GM23338 (cell line): Measurements from ENCODE around the gene KLHL25. TPM values are rescaled to one million over a fixed set of nuclear protein-coding genes. Genes with fewer than 3 reads are reported as not detected.

Source experiments
- ATAC-seq: fragments of 200-7000 bp; cut with Tn5 transposase; 3 replicates; pipeline ENCODE4 v1.9.1; 2020
- DNase-seq: peaks from one replicate; pipeline ENCODE4 v3.0.0-alpha.2; 2015; ENCODE audit warnings: low spot score
- H2AFZ ChIP-seq: fragments of 200-600 bp; sonication (generic); 2 replicates; pipeline ENCODE4 v1.8.0; 2016; ENCODE audit warnings: antibody characterized with exemption, mild to moderate bottlenecking, moderate library complexity
- H3F3A ChIP-seq: fragments of 200-600 bp; sonication (generic); replicated peaks from 2 replicates; pipeline ENCODE4 v1.8.0; 2017; ENCODE audit warnings: antibody characterized with exemption, mixed run types, low read depth
- H3K27ac ChIP-seq: fragments of 200-600 bp; sonication (generic); 2 replicates; pipeline ENCODE4 v1.6.1; 2016; ENCODE audit warnings: low read depth
- H3K27me3 ChIP-seq: fragments of 200-600 bp; sonication (generic); 2 replicates; pipeline ENCODE4 v1.8.0; 2016; ENCODE audit warnings: mild to moderate bottlenecking, mixed run types, moderate library complexity; ENCODE audit not compliant: insufficient read depth
- H3K36me3 ChIP-seq: fragments of 200-600 bp; sonication (generic); 2 replicates; pipeline ENCODE4 v1.8.0; 2016; ENCODE audit warnings: mild to moderate bottlenecking; ENCODE audit not compliant: insufficient read depth
- H3K4me1 ChIP-seq: fragments of 200-600 bp; sonication (generic); 2 replicates; pipeline ENCODE4 v1.8.0; 2016; ENCODE audit warnings: mild to moderate bottlenecking, moderate library complexity; ENCODE audit not compliant: insufficient read depth
- H3K4me2 ChIP-seq: fragments of 200-600 bp; sonication (generic); 2 replicates; pipeline ENCODE4 v1.7.1; 2017; ENCODE audit warnings: mixed run types
- H3K4me3 ChIP-seq: fragments of 200-600 bp; sonication (generic); 2 replicates; pipeline ENCODE4 v1.6.1; 2016; ENCODE audit warnings: mixed run types
- H3K79me2 ChIP-seq: fragments of 200-600 bp; sonication (generic); replicated peaks from 2 replicates; pipeline ENCODE4 v1.8.0; 2017; ENCODE audit warnings: mild to moderate bottlenecking; ENCODE audit not compliant: insufficient read depth
- H3K9me2 ChIP-seq: fragments of 200-600 bp; sonication (generic); 2 replicates; pipeline ENCODE4 v1.8.0; 2017; ENCODE audit not compliant: insufficient read depth
- H4K20me1 ChIP-seq: fragments of 200-600 bp; sonication (generic); replicated peaks from 2 replicates; pipeline ENCODE4 v1.8.0; 2017; ENCODE audit warnings: mild to moderate bottlenecking; ENCODE audit not compliant: insufficient read depth
- H3K27ac Mint-ChIP-seq: 2 replicates; pipeline ENCODE4 v1.8.0; 2020; ENCODE audit warnings: inconsistent platforms, mild to moderate bottlenecking, moderate library complexity, mixed read lengths
- H3K27me3 Mint-ChIP-seq: 3 replicates; pipeline ENCODE4 v1.8.0; 2022; ENCODE audit warnings: low read depth, mild to moderate bottlenecking, moderate library complexity, mixed read lengths, inconsistent platforms; ENCODE audit not compliant: insufficient read depth, poor library complexity
- H3K36me3 Mint-ChIP-seq: 3 replicates; pipeline ENCODE4 v1.8.0; 2021; ENCODE audit warnings: low read depth, mild to moderate bottlenecking, inconsistent platforms, moderate library complexity, mixed read lengths
- H3K4me1 Mint-ChIP-seq: 3 replicates; pipeline ENCODE4 v1.8.0; 2020; ENCODE audit warnings: mild to moderate bottlenecking, inconsistent platforms, mixed read lengths
- H3K4me3 Mint-ChIP-seq: 3 replicates; pipeline ENCODE4 v1.8.0; 2021; ENCODE audit warnings: moderate library complexity, mild to moderate bottlenecking, inconsistent platforms, mixed read lengths
- H3K9me3 Mint-ChIP-seq: 3 replicates; pipeline ENCODE4 v1.8.0; 2020; ENCODE audit warnings: moderate library complexity, mild to moderate bottlenecking, inconsistent platforms, mixed read lengths
- ZNF462 ChIP-seq: fragments of 250-450 bp; sonication (Bioruptor Pico); IDR thresholded peaks from 2 replicates; pipeline ENCODE4 v1.5.0; 2020; ENCODE audit warnings: mild to moderate bottlenecking, moderate library complexity
- polyA plus RNA-seq: library from polyadenylated mRNA; unstranded; fragments of >200 nt; fragmentation: Nextera tagmentation; extraction: Ambion mirVana; gene quantifications from 2 replicates; pipeline ENCODE4 v1.2.1, GENCODE V29; 2016
- total RNA-seq: library from RNA; depleted of rRNA; stranded (reverse); fragments of >200 nt; shearing (Covaris generic); gene quantifications from 2 replicates; pipeline ENCODE4 v1.2.3, GENCODE V29; 2014
- TF ChIP-seq, protein P1 (sequence below): IDR thresholded peaks from 2 replicates; pipeline ENCODE4 v1.6.1; 2016; ENCODE audit warnings: antibody characterized with exemption

The KLHL25 gene
- total and polyA plus RNA-seq, 2 experiments from 2014 or later: 5.2 to 28.5 TPM

DNA sequence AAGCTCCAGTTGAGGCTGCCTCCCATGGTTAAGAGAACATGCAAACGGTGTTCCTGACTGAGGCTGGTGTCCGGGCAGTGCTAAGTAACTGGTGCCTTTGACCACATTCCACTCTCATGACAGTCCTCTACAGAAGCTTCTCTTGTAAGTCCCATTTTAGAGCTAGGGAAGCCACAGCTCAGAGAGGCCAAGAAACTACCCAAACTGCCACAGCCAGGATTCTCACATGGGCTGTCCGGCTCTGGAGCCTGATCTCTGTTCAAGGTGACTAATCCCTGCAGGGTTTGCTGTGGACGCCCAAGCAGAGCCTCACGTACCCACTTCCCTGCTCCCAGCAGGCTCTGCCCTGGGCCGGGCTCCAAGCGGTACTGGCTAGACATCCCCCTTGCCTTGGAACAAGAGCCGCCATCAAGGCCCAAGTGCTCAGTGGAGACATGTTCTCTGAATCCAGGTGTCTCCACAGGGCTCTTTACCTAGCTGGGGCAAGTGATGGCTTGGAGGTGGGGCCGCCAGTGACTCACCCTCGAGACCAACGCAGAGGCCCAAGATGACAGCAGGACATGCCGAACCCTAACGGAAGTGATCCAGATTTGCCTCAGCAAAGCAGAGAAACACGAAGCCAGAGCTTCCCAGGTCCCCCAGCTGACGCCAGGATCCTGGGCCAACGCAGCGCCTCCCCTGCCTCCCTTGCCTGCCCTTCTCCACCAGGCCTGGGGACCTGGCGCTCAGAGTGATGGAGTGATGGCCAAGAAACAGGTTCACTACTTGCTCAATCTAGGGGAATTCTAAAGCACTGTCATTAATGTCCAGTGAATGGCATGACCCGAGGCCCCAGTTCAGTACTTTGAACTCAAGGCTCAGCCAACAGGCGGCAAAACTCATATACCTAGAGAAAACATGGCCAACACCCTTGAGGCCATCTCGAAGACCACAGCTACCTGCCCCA lies 24.4 kb downstream of the KLHL25 start:
- Mint-ChIP-seq H3K4me3 (no peak overlapping the region), H3K27me3 (peaks cover 3% of the 10 kb centered on the region), H3K9me3 (no peaks in the 10 kb centered on the region), H3K27ac (peak overlapping the region; percentile 83), H3K36me3 (peaks cover 19% of the 10 kb centered on the region), H3K4me1 (peaks cover 31% of the 10 kb centered on the region)
- no peak for ATAC-seq
- H3K4me1 ChIP-seq: no peaks in the 10 kb centered on the region; the same call in 1 of the 2 replicates
- H3K27ac ChIP-seq: no peak overlapping the region
- DNase-seq: no peak
- TF ChIP-seq, protein P1, sequence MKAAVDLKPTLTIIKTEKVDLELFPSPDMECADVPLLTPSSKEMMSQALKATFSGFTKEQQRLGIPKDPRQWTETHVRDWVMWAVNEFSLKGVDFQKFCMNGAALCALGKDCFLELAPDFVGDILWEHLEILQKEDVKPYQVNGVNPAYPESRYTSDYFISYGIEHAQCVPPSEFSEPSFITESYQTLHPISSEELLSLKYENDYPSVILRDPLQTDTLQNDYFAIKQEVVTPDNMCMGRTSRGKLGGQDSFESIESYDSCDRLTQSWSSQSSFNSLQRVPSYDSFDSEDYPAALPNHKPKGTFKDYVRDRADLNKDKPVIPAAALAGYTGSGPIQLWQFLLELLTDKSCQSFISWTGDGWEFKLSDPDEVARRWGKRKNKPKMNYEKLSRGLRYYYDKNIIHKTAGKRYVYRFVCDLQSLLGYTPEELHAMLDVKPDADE: no peak
- TF ChIP-seq ZNF462 (CRISPR knock-in tag): no peak
- H3K36me3 ChIP-seq: no peaks in the 10 kb centered on the region
- no peaks in the 10 kb centered on the region for H3K9me2 ChIP-seq
- peaks cover 13% of the 10 kb centered on the region for H4K20me1 ChIP-seq
- no peak overlapping the region for H2AFZ ChIP-seq
- H3K79me2 ChIP-seq: peaks cover 89% of the 10 kb centered on the region
- no peak overlapping the region for H3K4me2 ChIP-seq
- no peaks in the 10 kb centered on the region for H3F3A ChIP-seq
- no peak overlapping the region for H3K4me3 ChIP-seq
- no peaks in the 10 kb centered on the region for H3K27me3 ChIP-seq
